PC-9 (cell line): ENCODE measurements around the gene M1AP. TPM values are rescaled to one million over a fixed set of nuclear protein-coding genes. Genes with fewer than 3 reads are reported as not detected.
"Not testable (repeated sequence)": the region's sequence is repeated elsewhere in the genome, so short reads cannot be mapped to it uniquely, and the experiment has no call there.

ENCODE experiments used
- BruUV-seq: library from RNA; stranded (reverse); fragments of 400-500 nt; replicated peaks from 2 replicates; lab custom pipeline; 2021; lab: Mats Ljungman, UMichigan
- CTCF ChIA-PET: fragments of 300-600 bp; sonication (Branson Sonifier 250); formaldehyde crosslinking; loops from one replicate; lab custom pipeline; 2022; ENCODE audit warnings: antibody characterized with exemption; lab: Charles Lee
- POLR2A ChIA-PET: fragments of 300-600 bp; sonication (Branson Sonifier 250); formaldehyde crosslinking; loops from one replicate; lab custom pipeline; 2022; ENCODE audit warnings: antibody characterized with exemption; ENCODE audit not compliant: unreplicated experiment; lab: Charles Lee
- DNase-seq, 2 experiments: peaks; one replicate each; pipeline versions ENCODE4 v3.0.0 to v3.0.0-alpha.2; 2015 to 2022; ENCODE audit warnings: mixed read lengths in 1 of 2
- H2AFZ ChIP-seq: fragments of 200-600 bp; sonication (generic); 2 replicates; pipeline ENCODE4 v1.8.1; 2017; ENCODE audit warnings: antibody characterized with exemption
- H3F3A ChIP-seq: fragments of 200-600 bp; sonication (generic); 2 replicates; pipeline ENCODE4 v1.8.1; 2017; ENCODE audit warnings: antibody characterized with exemption, mild to moderate bottlenecking, low read depth; ENCODE audit not compliant: insufficient read depth
- H3K27ac ChIP-seq: fragments of 200-600 bp; sonication (generic); 2 replicates; pipeline ENCODE4 v1.6.1; 2016; ENCODE audit warnings: mixed run types
- H3K27me3 ChIP-seq: fragments of 200-600 bp; sonication (generic); 2 replicates; pipeline ENCODE4 v1.6.1; 2016; ENCODE audit warnings: low read depth, mixed run types; ENCODE audit not compliant: insufficient read depth
- H3K36me3 ChIP-seq: fragments of 200-600 bp; sonication (generic); 2 replicates; pipeline ENCODE4 v1.6.1; 2016; ENCODE audit warnings: low read depth, mixed run types
- H3K4me1 ChIP-seq: fragments of 200-600 bp; sonication (generic); replicated peaks from 2 replicates; pipeline ENCODE4 v1.6.1; 2016; ENCODE audit warnings: mixed run types; ENCODE audit not compliant: insufficient read depth
- H3K4me2 ChIP-seq: fragments of 200-600 bp; sonication (generic); 2 replicates; pipeline ENCODE4 v1.6.1; 2017; ENCODE audit warnings: mixed run types
- H3K4me3 ChIP-seq: fragments of 200-600 bp; sonication (generic); 2 replicates; pipeline ENCODE4 v1.6.1; 2016; ENCODE audit warnings: mixed run types
- H3K79me2 ChIP-seq: fragments of 200-600 bp; sonication (generic); 2 replicates; pipeline ENCODE4 v1.6.1; 2017; ENCODE audit warnings: low read depth, mixed run types
- H3K9me2 ChIP-seq: fragments of 200-600 bp; sonication (generic); 2 replicates; pipeline ENCODE4 v1.8.1; 2017; ENCODE audit warnings: mild to moderate bottlenecking; ENCODE audit not compliant: insufficient read depth
- H3K9me3 ChIP-seq: fragments of 200-600 bp; sonication (generic); 2 replicates; pipeline ENCODE4 v1.8.1; 2016; ENCODE audit warnings: low read depth; ENCODE audit not compliant: insufficient read depth
- H4K20me1 ChIP-seq: fragments of 200-600 bp; sonication (generic); 2 replicates; pipeline ENCODE4 v1.8.1; 2017; ENCODE audit not compliant: insufficient read depth
- EZH2 ChIP-seq: fragments of 200-600 bp; sonication (generic); IDR thresholded peaks from 2 replicates; pipeline ENCODE4 v1.8.0; 2017; ENCODE audit warnings: antibody characterized with exemption, low read depth
- intact Hi-C: fragments of 100-400 bp; cut with micrococcal nuclease; formaldehyde crosslinking; loops from one replicate; pipeline ENCODE4 v1.10.0; 2022; ENCODE audit not compliant: unreplicated experiment
- total RNA-seq: library from RNA; stranded (reverse); gene quantifications from 2 replicates; pipeline ENCODE4 v1.2.3, GENCODE V29; 2021
- TF ChIP-seq, protein P1 (sequence below): fragments of 200-600 bp; sonication (generic); conservative IDR thresholded peaks from 2 replicates; pipeline ENCODE4 v1.6.1; 2017; ENCODE audit warnings: mixed run types, antibody characterized with exemption, mild to moderate bottlenecking, moderate library complexity

M1AP gene
- total RNA-seq, 1 experiment from 2014 or later: 7.7 TPM

DNA sequence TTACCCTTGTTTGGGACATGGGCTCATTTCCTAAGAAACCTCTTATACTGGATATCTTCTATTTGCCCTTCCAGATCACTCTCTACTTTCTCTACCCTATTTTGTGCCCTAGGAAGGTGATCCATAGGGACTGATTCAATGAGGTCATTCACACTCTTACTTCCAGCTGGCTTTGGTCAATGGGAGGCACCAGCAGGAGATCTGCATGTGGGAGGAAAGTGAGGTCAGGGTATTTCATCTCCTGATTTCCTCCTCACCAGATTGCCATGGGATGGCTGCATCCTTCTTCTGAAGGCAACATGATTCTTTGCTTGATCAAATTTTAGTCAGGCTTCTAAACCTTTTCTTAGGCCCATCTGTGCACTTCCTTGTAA, 15.2 kb downstream of the M1AP start:
- peaks cover 11% of the 10 kb centered on the region for H3K4me1 ChIP-seq
- intact Hi-C loops: no loop called here
- TF ChIP-seq, protein P1, sequence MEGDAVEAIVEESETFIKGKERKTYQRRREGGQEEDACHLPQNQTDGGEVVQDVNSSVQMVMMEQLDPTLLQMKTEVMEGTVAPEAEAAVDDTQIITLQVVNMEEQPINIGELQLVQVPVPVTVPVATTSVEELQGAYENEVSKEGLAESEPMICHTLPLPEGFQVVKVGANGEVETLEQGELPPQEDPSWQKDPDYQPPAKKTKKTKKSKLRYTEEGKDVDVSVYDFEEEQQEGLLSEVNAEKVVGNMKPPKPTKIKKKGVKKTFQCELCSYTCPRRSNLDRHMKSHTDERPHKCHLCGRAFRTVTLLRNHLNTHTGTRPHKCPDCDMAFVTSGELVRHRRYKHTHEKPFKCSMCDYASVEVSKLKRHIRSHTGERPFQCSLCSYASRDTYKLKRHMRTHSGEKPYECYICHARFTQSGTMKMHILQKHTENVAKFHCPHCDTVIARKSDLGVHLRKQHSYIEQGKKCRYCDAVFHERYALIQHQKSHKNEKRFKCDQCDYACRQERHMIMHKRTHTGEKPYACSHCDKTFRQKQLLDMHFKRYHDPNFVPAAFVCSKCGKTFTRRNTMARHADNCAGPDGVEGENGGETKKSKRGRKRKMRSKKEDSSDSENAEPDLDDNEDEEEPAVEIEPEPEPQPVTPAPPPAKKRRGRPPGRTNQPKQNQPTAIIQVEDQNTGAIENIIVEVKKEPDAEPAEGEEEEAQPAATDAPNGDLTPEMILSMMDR: no peak
- TF ChIP-seq EZH2: no peak
- H3F3A ChIP-seq: no peaks in the 10 kb centered on the region
- H3K79me2 ChIP-seq: no peaks in the 10 kb centered on the region
- DNase-seq: no peak
- H3K4me3 ChIP-seq: no peak overlapping the region
- H3K27ac ChIP-seq: no peak overlapping the region
- no peak overlapping the region for H3K4me2 ChIP-seq
- H2AFZ ChIP-seq: no peak overlapping the region
- no peaks in the 10 kb centered on the region for H3K9me2 ChIP-seq
- POLR2A ChIA-PET: no interaction called here
- CTCF ChIA-PET: no interaction called here
- no peaks in the 10 kb centered on the region for H3K9me3 ChIP-seq
- no TSS peak for BruUV-seq
- no peaks in the 10 kb centered on the region for H3K27me3 ChIP-seq
- peaks cover 3% of the 10 kb centered on the region; the same call in 1 of the 2 replicates for H3K36me3 ChIP-seq
- no peaks in the 10 kb centered on the region for H4K20me1 ChIP-seq

DNA sequence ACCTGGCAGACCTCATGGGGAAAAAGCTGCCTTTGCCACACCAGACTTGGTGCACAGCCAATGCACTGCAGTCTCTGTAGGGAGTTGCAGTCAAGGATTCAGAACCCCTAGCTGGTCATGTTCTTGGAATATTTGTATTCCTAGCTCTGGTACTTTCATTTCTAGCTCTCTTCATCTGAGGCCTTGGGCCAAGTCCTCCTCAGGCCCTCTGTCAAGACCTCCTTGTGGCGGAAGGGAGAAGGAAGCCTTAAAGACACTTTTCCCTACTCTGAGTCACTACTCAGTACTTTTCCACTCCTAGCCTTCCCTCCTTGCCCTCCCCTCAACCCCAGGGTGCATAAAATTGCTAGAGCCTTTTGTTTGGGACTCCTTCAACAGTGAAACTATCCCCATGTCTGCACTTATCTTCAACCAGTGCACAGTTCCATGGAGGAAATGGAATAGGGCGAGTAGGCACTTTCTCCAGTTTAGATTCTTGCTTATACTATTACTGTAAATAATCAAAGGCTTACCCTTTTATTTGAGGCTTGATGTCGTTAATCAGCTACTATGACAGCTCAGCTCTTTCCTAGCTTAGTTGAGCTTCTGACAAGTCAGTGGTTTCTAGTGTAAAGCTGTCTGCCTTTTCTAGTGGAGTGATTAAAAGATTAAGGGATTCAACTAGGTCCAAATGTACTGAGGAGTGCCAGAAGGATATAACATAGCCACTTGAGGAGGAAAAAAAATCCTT, 15.8 kb downstream of the M1AP start:
- ChIA-PET CTCF (no interaction called here), POLR2A (no interaction called here)
- peak in 1 of 2 experiments; percentile 44 for DNase-seq
- no peaks in the 10 kb centered on the region for H4K20me1 ChIP-seq
- BruUV-seq: no TSS peak
- H3K4me3 ChIP-seq: no peak overlapping the region
- no peaks in the 10 kb centered on the region for H3K9me3 ChIP-seq
- peaks cover 11% of the 10 kb centered on the region for H3K4me1 ChIP-seq
- intact Hi-C loops: no loop called here
- H3K27me3 ChIP-seq: no peaks in the 10 kb centered on the region
- H3K27ac ChIP-seq: no peak overlapping the region
- H3K36me3 ChIP-seq: peaks cover 3% of the 10 kb centered on the region; the same call in 1 of the 2 replicates
- H3K79me2 ChIP-seq: no peaks in the 10 kb centered on the region
- H3K9me2 ChIP-seq: no peaks in the 10 kb centered on the region
- peak overlapping the region; percentile 7; the same call in 1 of the 2 replicates for H3K4me2 ChIP-seq
- no peaks in the 10 kb centered on the region for H3F3A ChIP-seq
- no peak overlapping the region for H2AFZ ChIP-seq
- TF ChIP-seq, protein P1: no peak
- TF ChIP-seq EZH2: no peak

- H3K9me2 ChIP-seq, DNase-seq, intact Hi-C loops, H3K79me2 ChIP-seq, H3K27me3 ChIP-seq, H3K27ac ChIP-seq, H3K4me3 ChIP-seq, H3F3A ChIP-seq, H2AFZ ChIP-seq, POLR2A ChIA-PET, H3K9me3 ChIP-seq, BruUV-seq, H3K36me3 ChIP-seq, H4K20me1 ChIP-seq, H3K4me2 ChIP-seq: not testable (repeated sequence)
- peaks cover 18% of the 10 kb centered on the region for H3K4me1 ChIP-seq
- CTCF ChIA-PET: interaction anchor here (0.6 kb wide), 1 partner anchor 15 kb away, joined by 3 read pairs; no protein-coding TSS in a partner anchor
These were observed 17.7 kb downstream of the M1AP start for GRCh38 chr2:74630454-74630853.
